OCI-LY1 (cell line): ENCODE measurements around the gene LIMD2.

Source experiments
- H2AFZ ChIP-seq: fragments of 200-600 bp; sonication (generic), shearing (Covaris generic); 2 replicates; pipeline ENCODE4 v1.6.0; 2014; ENCODE audit warnings: antibody characterized with exemption, mild to moderate bottlenecking, low read length
- H3F3A ChIP-seq: fragments of 200-600 bp; sonication (generic), shearing (Covaris generic); 2 replicates; pipeline ENCODE4 v1.6.0; 2014; ENCODE audit warnings: mild to moderate bottlenecking, antibody characterized with exemption, low read length, moderate library complexity; ENCODE audit not compliant: insufficient read depth
- H3K27ac ChIP-seq: fragments of 200-600 bp; sonication (generic); 2 replicates; pipeline ENCODE4 v1.5.1; 2014; ENCODE audit warnings: low read length, mixed run types, mild to moderate bottlenecking, low read depth; ENCODE audit not compliant: poor library complexity, severe bottlenecking
- H3K27me3 ChIP-seq: fragments of 200-600 bp; sonication (generic); 2 replicates; pipeline ENCODE4 v1.6.0; 2014; ENCODE audit warnings: antibody characterized with exemption, mild to moderate bottlenecking, low read length, moderate library complexity; ENCODE audit not compliant: insufficient read depth
- H3K36me3 ChIP-seq: fragments of 200-600 bp; sonication (generic); 2 replicates; pipeline ENCODE4 v1.6.1; 2014; ENCODE audit warnings: mild to moderate bottlenecking, antibody characterized with exemption, low read length, moderate library complexity, mixed read lengths; ENCODE audit not compliant: insufficient read depth
- H3K4me1 ChIP-seq: fragments of 200-600 bp; sonication (generic); 2 replicates; pipeline ENCODE4 v1.5.1; 2014; ENCODE audit warnings: mild to moderate bottlenecking, low read length, moderate library complexity; ENCODE audit not compliant: insufficient read depth, severe bottlenecking
- H3K4me2 ChIP-seq: fragments of 200-600 bp; sonication (generic), shearing (Covaris generic); 2 replicates; pipeline ENCODE4 v1.6.1; 2014; ENCODE audit warnings: low read length
- H3K4me3 ChIP-seq: fragments of 200-600 bp; sonication (generic); 2 replicates; pipeline ENCODE4 v1.5.1; 2014; ENCODE audit warnings: low read length, low read depth, mild to moderate bottlenecking, mixed read lengths; ENCODE audit not compliant: poor library complexity, severe bottlenecking
- H3K79me2 ChIP-seq: fragments of 200-600 bp; shearing (Covaris generic); 2 replicates; pipeline ENCODE4 v1.6.1; 2016; ENCODE audit warnings: mixed run types, low read length, mixed read lengths; ENCODE audit not compliant: insufficient read depth
- H3K9ac ChIP-seq: fragments of 200-600 bp; sonication (generic), shearing (Covaris generic); 2 replicates; pipeline ENCODE4 v1.6.1; 2014; ENCODE audit warnings: mild to moderate bottlenecking, low read length, mixed read lengths
- H3K9me2 ChIP-seq: fragments of 200-600 bp; sonication (generic), shearing (Covaris generic); 2 replicates; pipeline ENCODE4 v1.6.1; 2014; ENCODE audit warnings: low read depth, mild to moderate bottlenecking, low read length, mixed read lengths
- H3K9me3 ChIP-seq: fragments of 200-600 bp; shearing (Covaris generic); 2 replicates; pipeline ENCODE4 v1.6.1; 2014; ENCODE audit warnings: low read length, mixed read lengths
- H4K20me1 ChIP-seq: fragments of 200-600 bp; sonication (generic), shearing (Covaris generic); 2 replicates; pipeline ENCODE4 v1.6.0; 2016; ENCODE audit warnings: mild to moderate bottlenecking, low read length; ENCODE audit not compliant: insufficient read depth
- EZH2 ChIP-seq: fragments of 200-600 bp; sonication (generic), shearing (Covaris generic); IDR thresholded peaks from 2 replicates; pipeline ENCODE4 v1.8.0; 2017; ENCODE audit warnings: borderline replicate concordance, mixed run types, mild to moderate bottlenecking, antibody characterized with exemption, low read length, moderate library complexity, mixed read lengths
- TF ChIP-seq, protein P1 (sequence below): fragments of 200-600 bp; sonication (generic), shearing (Covaris generic); IDR thresholded peaks from 2 replicates; pipeline ENCODE4 v1.5.1; 2017; ENCODE audit warnings: mild to moderate bottlenecking, antibody characterized with exemption, low read length, moderate library complexity, mixed read lengths

LIMD2 gene

DNA sequence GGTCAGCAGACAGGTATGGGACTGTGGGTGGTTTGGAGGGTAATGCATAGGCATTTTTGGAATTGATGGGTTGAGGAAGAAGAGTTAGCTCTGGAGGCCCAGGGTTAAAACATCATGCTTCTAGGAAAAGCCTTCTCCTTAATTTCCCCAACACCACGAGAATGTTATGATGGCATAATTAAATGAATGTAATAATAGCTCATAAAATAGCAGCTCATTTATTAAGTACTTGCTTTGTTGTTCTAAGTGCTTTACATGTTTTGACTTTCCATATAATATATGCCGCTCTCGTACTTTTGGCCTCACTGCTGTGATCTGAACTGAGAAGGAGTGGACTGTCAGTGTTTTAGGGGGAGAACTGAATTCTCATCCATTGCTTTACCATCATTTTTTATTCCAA is 14.3 kb downstream of the LIMD2 start:
- Histone ChIP-seq H4K20me1 (no peaks in the 10 kb centered on the region), H3F3A (no peaks in the 10 kb centered on the region), H3K79me2 (no peaks in the 10 kb centered on the region), H3K9me2 (no peaks in the 10 kb centered on the region), H3K4me2 (no peak overlapping the region), H3K9ac (no peak overlapping the region), H3K36me3 (peaks cover 33% of the 10 kb centered on the region), H3K9me3 (0 out of 2 replicates have a peak, but pooled peaks cover 9% of the 10 kb centered on the region), H3K4me1 (no peaks in the 10 kb centered on the region), H3K4me3 (no peak overlapping the region), H2AFZ (no peak overlapping the region), H3K27me3 (no peaks in the 10 kb centered on the region), H3K27ac (no peak overlapping the region)
- TF ChIP-seq, protein P1, sequence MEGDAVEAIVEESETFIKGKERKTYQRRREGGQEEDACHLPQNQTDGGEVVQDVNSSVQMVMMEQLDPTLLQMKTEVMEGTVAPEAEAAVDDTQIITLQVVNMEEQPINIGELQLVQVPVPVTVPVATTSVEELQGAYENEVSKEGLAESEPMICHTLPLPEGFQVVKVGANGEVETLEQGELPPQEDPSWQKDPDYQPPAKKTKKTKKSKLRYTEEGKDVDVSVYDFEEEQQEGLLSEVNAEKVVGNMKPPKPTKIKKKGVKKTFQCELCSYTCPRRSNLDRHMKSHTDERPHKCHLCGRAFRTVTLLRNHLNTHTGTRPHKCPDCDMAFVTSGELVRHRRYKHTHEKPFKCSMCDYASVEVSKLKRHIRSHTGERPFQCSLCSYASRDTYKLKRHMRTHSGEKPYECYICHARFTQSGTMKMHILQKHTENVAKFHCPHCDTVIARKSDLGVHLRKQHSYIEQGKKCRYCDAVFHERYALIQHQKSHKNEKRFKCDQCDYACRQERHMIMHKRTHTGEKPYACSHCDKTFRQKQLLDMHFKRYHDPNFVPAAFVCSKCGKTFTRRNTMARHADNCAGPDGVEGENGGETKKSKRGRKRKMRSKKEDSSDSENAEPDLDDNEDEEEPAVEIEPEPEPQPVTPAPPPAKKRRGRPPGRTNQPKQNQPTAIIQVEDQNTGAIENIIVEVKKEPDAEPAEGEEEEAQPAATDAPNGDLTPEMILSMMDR, result no peak
- no peak for TF ChIP-seq EZH2

DNA sequence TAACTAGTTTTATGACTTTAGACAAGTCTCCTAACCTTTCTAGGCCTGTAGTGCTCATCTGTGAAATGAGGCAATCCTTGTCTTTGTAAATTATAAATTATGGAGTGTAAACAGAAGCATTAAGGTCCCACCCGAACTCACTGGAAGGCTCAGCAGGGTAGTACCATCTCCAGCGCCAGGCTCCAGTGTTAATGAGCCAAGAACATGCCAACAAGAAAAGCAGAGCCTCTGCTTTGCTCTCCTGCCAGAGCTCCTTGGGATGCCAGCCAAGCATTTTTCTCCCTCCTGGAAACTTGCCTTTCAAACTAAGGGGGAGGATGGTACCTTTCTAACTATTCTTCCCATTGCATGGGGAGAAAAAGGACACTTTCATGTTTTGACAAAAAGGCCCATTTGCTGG is 14.9 kb downstream of the LIMD2 start:
- Histone ChIP-seq H3K4me3 (no peak overlapping the region), H3K27ac (no peak overlapping the region), H3K9me3 (0 out of 2 replicates have a peak, but pooled peaks cover 9% of the 10 kb centered on the region), H3F3A (no peaks in the 10 kb centered on the region), H3K36me3 (peaks cover 32% of the 10 kb centered on the region), H3K9ac (no peak overlapping the region), H4K20me1 (no peaks in the 10 kb centered on the region), H2AFZ (no peak overlapping the region), H3K27me3 (no peaks in the 10 kb centered on the region), H3K4me2 (no peak overlapping the region), H3K79me2 (no peaks in the 10 kb centered on the region), H3K9me2 (no peaks in the 10 kb centered on the region), H3K4me1 (no peaks in the 10 kb centered on the region)
- TF ChIP-seq EZH2, result no peak
- TF ChIP-seq, protein P1, result no peak

GRCh38 chr17:63682981-63683380 is 16.9 kb downstream of the LIMD2 start:
- no peak for TF ChIP-seq EZH2
- TF ChIP-seq, protein P1, result no peak
- Histone ChIP-seq H3K27me3 (no peaks in the 10 kb centered on the region), H3K9me2 (no peaks in the 10 kb centered on the region), H3K4me3 (no peak overlapping the region), H3F3A (no peaks in the 10 kb centered on the region), H3K4me1 (no peaks in the 10 kb centered on the region), H3K36me3 (peaks cover 34% of the 10 kb centered on the region), H3K79me2 (no peaks in the 10 kb centered on the region), H3K27ac (no peak overlapping the region), H3K4me2 (no peak overlapping the region), H2AFZ (no peak overlapping the region), H3K9ac (no peak overlapping the region), H3K9me3 (0 out of 2 replicates have a peak, but pooled peaks cover 9% of the 10 kb centered on the region), H4K20me1 (no peaks in the 10 kb centered on the region)
